Lung (tissue), 12 donors: Measurements from ENCODE around the gene CNTNAP2. TPM values are rescaled to one million over a fixed set of nuclear protein-coding genes. Genes with fewer than 3 reads are reported as not detected.
A peak's percentile ranks its signal among the peaks of the same experiment; 100 is the strongest.

Experiments
- ATAC-seq: fragments of 200-7000 bp; cut with Tn5 transposase; one replicate; pipeline ENCODE4 v1.9.1; 2020; ENCODE audit warnings: moderate number of reproducible peaks; ENCODE audit not compliant: insufficient read depth, low FRiP score
- DNase-seq, 3 donors: peaks; one replicate each; pipeline ENCODE4 v3.0.0-alpha.2; 2013 to 2017
- H3K27ac ChIP-seq, 2 donors: one replicate each; pipeline ENCODE4 v1.5.1; 2013; ENCODE audit warnings: mild to moderate bottlenecking in 2 of 2, moderate library complexity in 2 of 2, control low read depth in 1 of 2, inconsistent platforms in 1 of 2, low read depth in 1 of 2, low read length in 1 of 2
- H3K27me3 ChIP-seq, 3 donors: one replicate each; pipeline ENCODE4 v1.5.1; 2013; ENCODE audit warnings: low read length in 2 of 3; ENCODE audit not compliant: control insufficient read depth in 3 of 3, insufficient read depth in 3 of 3
- H3K36me3 ChIP-seq, 4 donors: one replicate each; pipeline ENCODE4 v1.5.1; 2013; ENCODE audit warnings: low read length in 4 of 4, mild to moderate bottlenecking in 1 of 4, moderate library complexity in 1 of 4; ENCODE audit not compliant: control insufficient read depth in 4 of 4, insufficient read depth in 4 of 4
- H3K4me1 ChIP-seq, 5 donors: one replicate each; pipeline ENCODE4 v1.5.1; 2013; ENCODE audit warnings: low read length in 5 of 5, mild to moderate bottlenecking in 2 of 5, moderate library complexity in 1 of 5; ENCODE audit not compliant: control insufficient read depth in 5 of 5, insufficient read depth in 5 of 5
- H3K4me3 ChIP-seq: one replicate; pipeline ENCODE4 v1.5.1; 2013; ENCODE audit warnings: mild to moderate bottlenecking, control low read depth, moderate library complexity
- H3K9ac ChIP-seq, 2 donors: one replicate each; pipeline ENCODE4 v1.5.1; 2013; ENCODE audit warnings: low read length in 2 of 2, control low read depth in 1 of 2; ENCODE audit not compliant: insufficient read depth in 1 of 2
- H3K9me3 ChIP-seq, 4 donors: one replicate each; pipeline ENCODE4 v1.5.1; 2013; ENCODE audit warnings: low read length in 3 of 4, mild to moderate bottlenecking in 1 of 4, moderate library complexity in 1 of 4; ENCODE audit not compliant: control insufficient read depth in 4 of 4, insufficient read depth in 3 of 4
- CTCF ChIP-seq: IDR thresholded peaks from 2 replicates; pipeline ENCODE4 v1.5.1; 2012; ENCODE audit warnings: mild to moderate bottlenecking; ENCODE audit errors: control extremely low read depth, extremely low read depth
- WGBS, 2 donors: extraction: QIAGEN DNeasy Blood & Tissue Kit; methylation state at CpG; one replicate each; pipeline ENCODE4 v1.1.7; 2013; 5-methylcytosine and 5-hydroxymethylcytosine counted together
- polyA plus RNA-seq, 2 donors: library from polyadenylated mRNA; stranded (reverse); fragments of 200-250 nt; gene quantifications; one replicate each; pipeline ENCODE4 v1.2.1, GENCODE V29; 2013
- total RNA-seq, 2 donors: library from RNA; depleted of rRNA in 1 of 2; stranded (reverse); fragments of >200 nt in 1 of 2; gene quantifications; one replicate each; pipeline ENCODE4 v1.2.1, GENCODE V29; 2014 to 2021
- donor health status: control.
- donor health status: control.
- donor health status: Bipolar disorder and iron deficiency.
- donor health status: healthy.
- donor health status: DM: yes; HTN: yes; CAD: no.

The CNTNAP2 gene
- total and polyA plus RNA-seq, 4 donors: 0.18 to 45.3 (median 0.52) TPM

GRCh38 chr7:147418966-147419365 is 1302.4 kb downstream of the CNTNAP2 start:
- Histone ChIP-seq H3K4me3 (no peak overlapping the region), H3K27me3 (no peaks in the 10 kb centered on the region), H3K4me1 (no peaks in the 10 kb centered on the region), H3K27ac (no peak overlapping the region), H3K36me3 (no peaks in the 10 kb centered on the region), H3K9me3 (no peaks in the 10 kb centered on the region), H3K9ac (no peak overlapping the region)
- no peak for TF ChIP-seq CTCF
- DNase-seq (no peak), ATAC-seq (no peak)
- WGBS, 2 donors: 81 to 85% methylated on average over 3 of the region's 3 CpGs

GRCh38 chr7:147423875-147424274 is 1307.3 kb downstream of the CNTNAP2 start:
- no peak for TF ChIP-seq CTCF
- 88 to 91% methylated on average over 1 of the region's 1 CpG for WGBS, 2 donors
- DNase-seq: no peak

GRCh38 chr7:147428075-147428474 is 1311.5 kb downstream of the CNTNAP2 start:
- 89% methylated on average over 1 of the region's 1 CpG for WGBS, 2 donors
- no peak for TF ChIP-seq CTCF
- Histone ChIP-seq H3K27me3 (no peaks in the 10 kb centered on the region), H3K36me3 (no peaks in the 10 kb centered on the region), H3K4me3 (no peak overlapping the region), H3K9ac (no peak overlapping the region), H3K27ac (no peak overlapping the region), H3K9me3 (no peaks in the 10 kb centered on the region), H3K4me1 (peaks cover 0 to 17% (median 0%) of the 10 kb centered on the region in 5 donors)
- no peak for DNase-seq
- ATAC-seq: no peak

More at GRCh38 chr7:147423875-147424274, 1307.3 kb downstream of the CNTNAP2 start:
- H3K4me1 ChIP-seq: no peaks in the 10 kb centered on the region
- H3K4me3 ChIP-seq: no peak overlapping the region
- H3K27me3 ChIP-seq: no peaks in the 10 kb centered on the region
- no peaks in the 10 kb centered on the region for H3K9me3 ChIP-seq
- ATAC-seq: no peak
- H3K36me3 ChIP-seq: no peaks in the 10 kb centered on the region
- H3K9ac ChIP-seq: no peak overlapping the region
- no peak overlapping the region for H3K27ac ChIP-seq

- H3K27ac ChIP-seq: no peak overlapping the region
- no peak for ATAC-seq
- no peak overlapping the region for H3K9ac ChIP-seq
- H3K27me3 ChIP-seq: no peaks in the 10 kb centered on the region
- TF ChIP-seq CTCF: no peak
- H3K36me3 ChIP-seq: no peaks in the 10 kb centered on the region
- no peaks in the 10 kb centered on the region for H3K9me3 ChIP-seq
- peaks cover 0 to 17% (median 0%) of the 10 kb centered on the region in 5 donors for H3K4me1 ChIP-seq
- DNase-seq: peak in 2 of 3 donors; percentile 52 to 53
- no peak overlapping the region for H3K4me3 ChIP-seq
Measured at GRCh38 chr7:147429961-147430360, 1313.4 kb downstream of the CNTNAP2 start.
